Body of pancreas (tissue), 4 donors: ENCODE results near the gene PLPP3.

Source experiments
- CTCF ChIP-seq, 7 experiments: fragments of 450-650 bp in 4 of 7; fragments of 200-600 bp in 3 of 7; sonication (generic) in 3 of 7; IDR thresholded peaks; one replicate each; pipeline ENCODE4 v1.5.1; 2016 to 2019; ENCODE audit warnings: antibody characterized with exemption in 7 of 7
- POLR2A ChIP-seq, 3 donors: fragments of 450-650 bp; IDR thresholded peaks; one replicate each; pipeline ENCODE4 v1.6.1; 2016; ENCODE audit warnings: antibody characterized with exemption in 3 of 3, mild to moderate bottlenecking in 2 of 3

- TF ChIP-seq CTCF (IDR thresholded peaks at IDR 0.05) (no peak), POLR2A (IDR thresholded peaks at IDR 0.05) (no peak)
These were observed 127.0 kb downstream of the PLPP3 start for GRCh38 chr1:56452027-56453011.
